Stimulated activated CD4-positive, alpha-beta T cell treated with anti-CD3 and anti-CD28 coated beads, Interleukin-1b, Interleukin-23, amount 100 ng/mL, for 24 hours (primary cell): ENCODE data around the gene TTC9B.
"Not testable (repeated sequence)": the region's sequence is repeated elsewhere in the genome, so short reads cannot be mapped to it uniquely, and the experiment has no call there.

Experiments used
- DNase-seq, 4 experiments: peaks; one replicate each; pipeline ENCODE4 v3.0.0-alpha.2; 2020; ENCODE audit warnings: low read depth in 4 of 4, low spot score in 1 of 4

TTC9B gene

GRCh38 chr19:40233811-40234389 is 15.7 kb upstream of the TTC9B start:
- no peak for DNase-seq

GRCh38 chr19:40232949-40233810 is 15.0 kb upstream of the TTC9B start:
- no peak for DNase-seq

- no peak for DNase-seq
Observed at GRCh38 chr19:40232479-40232878, 14.3 kb upstream of the TTC9B start.

GRCh38 chr19:40231544-40232424 is 13.6 kb upstream of the TTC9B start:
- DNase-seq: no peak

- no peak for DNase-seq
Observed at GRCh38 chr19:40231057-40231456, 12.9 kb upstream of the TTC9B start.

GRCh38 chr19:40229926-40230417 is 11.8 kb upstream of the TTC9B start:
- no peak for DNase-seq

GRCh38 chr19:40229484-40229883 is 11.3 kb upstream of the TTC9B start:
- no peak for DNase-seq

- DNase-seq: no peak
Observed at GRCh38 chr19:40228863-40229262, 10.7 kb upstream of the TTC9B start.

GRCh38 chr19:40228346-40228745 is 10.2 kb upstream of the TTC9B start:
- DNase-seq: no peak

GRCh38 chr19:40225440-40226305 is 7.5 kb upstream of the TTC9B start:
- DNase-seq: no peak

GRCh38 chr19:40224342-40225150 is 6.4 kb upstream of the TTC9B start:
- DNase-seq: no peak

- DNase-seq: no peak
Observed at GRCh38 chr19:40223135-40223822, 5.1 kb upstream of the TTC9B start.

GRCh38 chr19:40221858-40222619 is 3.9 kb upstream of the TTC9B start:
- DNase-seq: peak; percentile 31 to 58 (median 51)

GRCh38 chr19:40220674-40221073 is 2.5 kb upstream of the TTC9B start:
- DNase-seq: no peak

- no peak for DNase-seq
Observed at GRCh38 chr19:40219721-40220276, 1.6 kb upstream of the TTC9B start.

- DNase-seq: not testable (repeated sequence)
Observed at GRCh38 chr19:40219029-40219428, 845 bp upstream of the TTC9B start.

GRCh38 chr19:40217027-40217810 is 965 bp downstream of the TTC9B start:
- DNase-seq: no peak

GRCh38 chr19:40216777-40217026 is 1.5 kb downstream of the TTC9B start:
- no peak for DNase-seq
